Right cardiac atrium (tissue), 5 donors: ENCODE results near the gene ADCYAP1R1. TPM values are rescaled to one million over a fixed set of nuclear protein-coding genes. Genes with fewer than 3 reads are reported as not detected.
A peak's percentile ranks its signal among the peaks of the same experiment; 100 is the strongest.

Experiments
- ATAC-seq, 2 donors: fragments of 200-7000 bp; cut with Tn5 transposase; one replicate each; pipeline versions ENCODE4 v1.8.0 to v1.9.1; 2020; ENCODE audit warnings: moderate library complexity in 2 of 2, mild to moderate bottlenecking in 1 of 2
- DNase-seq, 3 donors: peaks; one replicate each; pipeline ENCODE4 v3.0.0-alpha.2; 2020
- H3K27ac ChIP-seq: one replicate; pipeline ENCODE4 v1.5.1; 2013; ENCODE audit warnings: mild to moderate bottlenecking, low read length, control low read depth, moderate library complexity
- H3K27me3 ChIP-seq: one replicate; pipeline ENCODE4 v1.6.1; 2013; ENCODE audit not compliant: control insufficient read depth, insufficient read depth
- H3K4me1 ChIP-seq: one replicate; pipeline ENCODE4 v1.6.1; 2013; ENCODE audit warnings: low read length; ENCODE audit not compliant: control insufficient read depth, insufficient read depth
- H3K4me3 ChIP-seq: one replicate; pipeline ENCODE4 v1.5.1; 2013; ENCODE audit warnings: low read length, control low read depth
- H3K9me3 ChIP-seq: one replicate; pipeline ENCODE4 v1.6.1; 2013; ENCODE audit warnings: low read length; ENCODE audit not compliant: control insufficient read depth
- WGBS: extraction: QIAGEN DNeasy Blood & Tissue Kit; methylation state at CpG from one replicate; pipeline ENCODE4 v1.1.7; 2013; 5-methylcytosine and 5-hydroxymethylcytosine counted together
- intact Hi-C, 4 donors: fragments of 100-400 bp; cut with DNase I; formaldehyde crosslinking; loops; one replicate each; pipeline versions ENCODE4 v1.11.0 to v1.14.0; 2022 to 2023
- polyA plus RNA-seq: library from polyadenylated mRNA; stranded (reverse); fragments of 200-250 nt; gene quantifications from one replicate; pipeline ENCODE4 v1.2.3, GENCODE V29; 2013
- total RNA-seq, 4 donors: library from RNA; stranded (reverse); fragmentation: NEBNext Ultra II Directional; extraction: Animal tissue kit (Norgen Biotek cat#: 25700); gene quantifications; one replicate each; pipeline ENCODE4 v1.2.1, GENCODE V29; 2021
- donor health status: healthy with polysubstance abuse.
- donor health status: DM: no; HTN: yes; CAD: no.
- donor health status: DM: no; HTN: no; CAD: no.
- donor health status: DM: no; HTN: yes; CAD: no; lungs with severe emphysema.
- donor health status: DM: yes; HTN: yes; CAD: no.

ADCYAP1R1 gene
- total and polyA plus RNA-seq, 5 donors, result 0.84 to 3.4 (median 1.7) TPM

DNA sequence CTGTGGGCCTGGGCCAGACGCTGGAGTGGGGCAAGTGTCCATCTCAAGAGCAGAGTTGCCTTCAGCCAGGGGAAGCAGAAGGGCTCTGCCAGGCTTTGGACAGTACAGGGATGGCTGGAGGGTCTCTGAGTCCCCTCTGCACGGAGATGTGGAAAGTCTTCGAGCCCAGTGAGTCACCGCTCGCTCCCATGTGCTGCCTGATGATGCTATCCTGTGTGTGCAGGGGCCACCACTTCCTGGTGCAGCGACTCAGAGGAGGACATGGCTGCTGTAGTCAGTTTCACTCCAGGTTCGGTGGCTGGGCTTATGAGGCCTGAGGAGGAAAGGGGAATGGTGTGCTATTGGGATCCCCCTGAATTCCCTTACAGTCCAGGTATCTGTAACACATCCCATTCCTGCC, 6.0 kb downstream of the ADCYAP1R1 start:
- Histone ChIP-seq H3K9me3 (no peaks in the 10 kb centered on the region), H3K27me3 (no peaks in the 10 kb centered on the region), H3K4me3 (no peak overlapping the region), H3K27ac (no peak overlapping the region), H3K4me1 (no peaks in the 10 kb centered on the region)
- ATAC-seq (peak in 1 of 2 donors; percentile 27), DNase-seq (no peak)
- 70% methylated on average over 7 of the region's 7 CpGs for WGBS
- intact Hi-C loops, result no loop called here

DNA sequence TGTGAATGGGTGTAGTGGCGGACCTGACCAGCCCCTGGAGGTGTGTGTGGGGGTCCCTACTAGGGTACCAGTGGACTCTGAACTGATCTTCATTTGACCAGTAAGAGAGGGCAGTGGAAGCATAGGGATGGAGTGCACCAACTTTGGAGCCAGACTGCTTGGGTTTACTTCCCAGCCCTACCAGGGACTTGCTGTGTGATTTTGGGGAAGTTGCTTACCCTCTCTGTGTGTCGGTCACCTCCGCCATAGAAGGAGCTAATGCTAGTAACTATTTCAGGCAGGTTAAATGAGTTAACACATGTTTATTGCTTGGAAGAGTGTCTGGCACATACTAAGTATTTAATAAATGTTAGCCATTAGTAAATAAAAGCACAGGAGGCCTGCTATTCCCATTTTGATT, 6.6 kb downstream of the ADCYAP1R1 start:
- DNase-seq, result no peak
- intact Hi-C loops, result no loop called here
- H3K27me3 ChIP-seq, result no peaks in the 10 kb centered on the region
- no peaks in the 10 kb centered on the region for H3K4me1 ChIP-seq
- ATAC-seq, result no peak
- no peak overlapping the region for H3K4me3 ChIP-seq
- no peaks in the 10 kb centered on the region for H3K9me3 ChIP-seq
- H3K27ac ChIP-seq, result no peak overlapping the region
- WGBS, result 91% methylated on average over 3 of the region's 3 CpGs

DNA sequence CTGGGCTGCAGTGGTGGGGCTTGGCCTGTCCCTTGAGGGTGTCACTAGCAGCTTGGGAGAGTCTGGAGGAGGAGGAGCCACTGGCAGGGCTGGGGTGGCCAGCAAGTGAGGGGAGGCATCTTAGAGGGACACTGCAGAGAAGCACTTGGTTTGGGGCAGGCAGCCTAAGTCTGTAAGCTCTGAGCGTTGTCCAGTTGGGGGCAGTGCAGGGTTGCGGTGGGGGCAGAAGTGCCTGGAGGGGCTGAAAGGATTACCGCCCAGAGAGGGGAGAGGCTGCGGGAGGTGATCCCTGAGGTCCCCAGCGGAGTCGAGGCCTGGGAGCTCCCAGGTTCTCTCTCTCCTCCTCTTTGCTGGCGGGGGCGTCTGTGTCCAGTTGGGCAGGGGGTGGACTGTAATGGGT, 7.4 kb downstream of the ADCYAP1R1 start:
- DNase-seq (peak in 1 of 3 donors; percentile 66), ATAC-seq (peak in 1 of 2 donors; percentile 6)
- intact Hi-C loops, result no loop called here
- H3K4me1 ChIP-seq, result no peaks in the 10 kb centered on the region
- no peak overlapping the region for H3K4me3 ChIP-seq
- no peaks in the 10 kb centered on the region for H3K9me3 ChIP-seq
- H3K27me3 ChIP-seq, result no peaks in the 10 kb centered on the region
- H3K27ac ChIP-seq, result no peak overlapping the region
- 67% methylated on average over 8 of the region's 8 CpGs for WGBS

DNA sequence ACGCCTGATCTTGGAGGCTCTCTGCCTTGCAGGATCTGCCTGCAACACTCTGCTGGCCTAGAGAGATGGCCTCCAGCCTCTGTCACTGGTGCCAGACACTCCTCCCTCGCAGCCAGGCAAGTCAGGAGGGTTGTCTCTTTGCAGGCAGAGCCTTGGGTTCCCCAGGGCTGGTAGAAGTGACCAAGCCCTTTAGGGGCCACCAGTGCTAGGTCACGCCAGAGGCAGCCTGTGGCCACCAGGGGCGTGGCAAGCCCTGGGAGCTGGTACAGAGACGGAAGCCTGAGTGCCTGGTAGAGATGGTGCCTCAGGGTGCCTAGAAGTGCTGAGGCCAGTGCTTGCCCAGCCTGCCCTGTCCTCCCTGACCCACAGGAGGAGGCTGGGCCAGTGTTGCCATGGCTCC, 9.1 kb downstream of the ADCYAP1R1 start:
- Histone ChIP-seq H3K27me3 (no peaks in the 10 kb centered on the region), H3K27ac (no peak overlapping the region), H3K4me3 (no peak overlapping the region), H3K4me1 (no peaks in the 10 kb centered on the region), H3K9me3 (no peaks in the 10 kb centered on the region)
- ATAC-seq (peak; percentile 14 to 15), DNase-seq (peak in 1 of 3 donors; percentile 59)
- intact Hi-C loops, result no loop called here
- WGBS, result 64% methylated on average over 5 of the region's 5 CpGs

DNA sequence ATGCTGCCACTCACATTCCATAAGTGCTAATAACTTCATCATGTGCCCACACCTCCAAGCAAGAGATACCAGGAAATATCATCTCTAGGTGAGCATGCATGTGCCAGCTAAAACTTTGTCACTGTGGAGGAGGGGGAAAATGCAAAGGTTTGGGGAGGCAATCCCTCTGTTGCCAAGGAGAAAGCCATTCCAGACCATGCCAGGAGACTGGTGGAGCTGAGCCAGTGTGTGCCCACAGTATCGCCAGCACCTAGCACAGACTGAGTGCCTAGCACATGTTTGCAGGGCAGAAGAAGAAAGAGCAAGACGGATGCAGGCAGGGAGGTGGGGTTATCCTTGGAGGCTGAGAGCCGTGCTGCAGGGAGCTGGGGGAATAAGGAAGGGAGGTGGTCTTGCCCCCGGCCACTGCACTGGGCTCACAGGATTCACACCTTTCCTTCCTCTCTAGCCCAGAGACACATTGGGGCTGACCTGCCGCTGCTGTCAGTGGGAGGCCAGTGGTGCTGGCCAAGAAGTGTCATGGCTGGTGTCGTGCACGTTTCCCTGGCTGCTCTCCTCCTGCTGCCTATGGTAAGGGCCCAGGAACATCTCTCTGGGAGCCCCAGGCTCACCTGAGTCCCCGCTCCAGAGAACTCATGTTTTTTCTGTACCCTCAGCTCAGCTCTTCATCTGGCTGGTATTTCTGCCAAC, 10.8 kb downstream of the ADCYAP1R1 start:
- Histone ChIP-seq H3K4me1 (no peaks in the 10 kb centered on the region), H3K27me3 (no peaks in the 10 kb centered on the region), H3K9me3 (no peaks in the 10 kb centered on the region), H3K4me3 (no peak overlapping the region), H3K27ac (no peak overlapping the region)
- intact Hi-C loops, result no loop called here
- DNase-seq (no peak), ATAC-seq (no peak)
- WGBS, result 72% methylated on average over 8 of the region's 8 CpGs

DNA sequence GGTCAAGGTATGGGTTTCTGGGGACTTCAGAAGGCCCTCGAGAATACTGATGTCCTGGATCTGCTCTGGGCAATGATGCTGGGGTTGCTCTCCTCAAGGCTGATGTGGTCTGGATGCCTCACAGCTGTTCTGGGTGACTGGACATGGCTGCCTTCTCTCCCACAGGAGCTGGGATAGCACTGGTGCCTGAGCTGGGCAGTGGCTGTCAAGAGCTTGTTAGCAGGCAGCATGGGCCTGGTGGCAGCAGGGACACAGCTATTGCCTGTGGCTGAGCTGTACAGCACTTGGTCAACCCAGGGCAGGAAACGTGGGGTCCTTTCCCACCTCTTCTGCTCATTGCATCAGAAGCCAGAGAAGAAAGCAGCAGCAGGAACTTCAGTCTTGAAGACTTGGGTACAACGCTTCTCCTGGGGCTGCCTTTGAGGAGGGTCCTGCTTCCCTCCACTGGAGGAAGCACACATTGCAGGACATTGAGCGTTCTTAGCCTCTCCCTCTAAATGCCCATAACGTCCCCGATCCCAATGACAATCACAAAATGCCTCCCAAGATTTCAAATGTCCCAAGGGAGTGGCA, 13.0 kb downstream of the ADCYAP1R1 start:
- Histone ChIP-seq H3K27me3 (no peaks in the 10 kb centered on the region), H3K4me1 (no peaks in the 10 kb centered on the region), H3K27ac (no peak overlapping the region), H3K9me3 (no peaks in the 10 kb centered on the region), H3K4me3 (no peak overlapping the region)
- DNase-seq (no peak), ATAC-seq (no peak)
- intact Hi-C loops, result no loop called here
- WGBS, result 69% methylated on average over 6 of the region's 6 CpGs

DNA sequence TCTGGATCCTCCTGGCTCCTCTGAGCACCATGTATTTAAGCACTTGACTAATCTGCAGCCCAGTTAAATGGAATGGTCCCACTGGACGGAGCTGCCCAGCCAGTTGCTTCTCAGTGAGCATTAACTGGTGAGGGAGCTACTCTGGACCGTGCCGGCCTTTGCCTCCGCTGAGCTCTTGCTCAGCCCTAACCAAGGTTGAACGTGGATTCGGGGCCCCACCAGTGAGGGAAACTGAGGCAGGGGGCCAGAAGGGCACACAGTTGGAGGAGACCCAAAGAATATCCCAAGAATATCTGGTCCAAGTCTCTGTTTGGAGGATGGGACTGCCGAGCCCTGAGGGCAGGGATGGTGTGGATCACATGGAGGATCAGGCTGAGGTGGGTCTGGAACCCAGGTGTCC, 13.7 kb downstream of the ADCYAP1R1 start:
- H3K27ac ChIP-seq, result no peak overlapping the region
- H3K4me3 ChIP-seq, result no peak overlapping the region
- no peaks in the 10 kb centered on the region for H3K9me3 ChIP-seq
- intact Hi-C loops, result no loop called here
- WGBS, result 95% methylated on average over 7 of the region's 7 CpGs
- DNase-seq, result no peak
- H3K4me1 ChIP-seq, result no peaks in the 10 kb centered on the region
- no peak for ATAC-seq
- no peaks in the 10 kb centered on the region for H3K27me3 ChIP-seq

DNA sequence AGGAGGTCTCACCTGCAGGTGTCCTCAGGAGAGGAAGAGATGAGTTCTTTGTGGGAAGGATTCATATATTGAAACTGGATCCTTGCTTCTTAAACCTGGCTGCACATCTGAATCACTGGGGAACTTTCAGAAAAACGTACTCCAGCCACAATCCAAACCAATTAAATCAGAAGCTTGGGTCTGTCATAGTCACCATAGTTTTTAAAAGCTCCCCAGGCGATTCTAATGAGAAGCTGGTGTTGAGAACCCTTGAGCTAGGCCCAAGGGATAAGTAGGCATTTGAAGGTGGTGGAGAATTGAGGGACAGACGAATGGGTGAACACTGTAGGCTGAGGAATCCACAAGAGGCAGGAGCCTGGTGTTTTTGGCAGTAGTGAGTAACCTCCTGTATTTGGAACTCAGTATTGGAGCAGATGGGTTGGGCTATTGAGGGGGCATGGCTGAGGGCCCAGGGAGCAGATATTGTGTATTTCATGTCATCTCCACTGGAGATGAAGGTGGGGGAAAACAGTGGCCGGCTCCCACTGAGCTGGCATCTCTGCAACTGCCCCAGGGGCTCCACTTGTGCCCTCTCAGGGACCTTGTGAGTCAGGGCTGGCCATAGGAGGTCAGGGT, 14.5 kb downstream of the ADCYAP1R1 start:
- intact Hi-C loops, result no loop called here
- DNase-seq (no peak), ATAC-seq (no peak)
- Histone ChIP-seq H3K4me1 (no peaks in the 10 kb centered on the region), H3K9me3 (no peaks in the 10 kb centered on the region), H3K4me3 (no peak overlapping the region), H3K27ac (no peak overlapping the region), H3K27me3 (no peaks in the 10 kb centered on the region)
- 58% methylated on average over 4 of the region's 4 CpGs for WGBS

DNA sequence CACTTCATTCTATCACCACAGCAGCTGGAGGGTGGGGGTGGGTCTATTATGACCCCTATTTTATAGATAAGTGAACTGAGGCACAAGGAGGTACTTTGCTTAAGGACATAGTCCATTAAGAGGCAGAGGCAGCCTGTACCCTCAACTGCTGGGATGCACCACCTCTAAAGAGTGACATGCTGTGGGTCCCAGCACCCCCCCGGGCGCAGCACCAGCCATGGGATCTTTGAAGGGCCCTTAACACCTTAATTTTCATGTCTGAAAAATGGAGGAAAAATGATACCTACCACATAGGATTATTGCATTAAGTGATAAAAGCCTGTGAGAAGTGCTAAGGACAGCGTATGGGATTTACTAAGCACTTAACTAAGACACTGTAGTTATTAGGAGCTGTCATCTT, 15.4 kb downstream of the ADCYAP1R1 start:
- Histone ChIP-seq H3K4me1 (no peaks in the 10 kb centered on the region), H3K27ac (no peak overlapping the region), H3K27me3 (no peaks in the 10 kb centered on the region), H3K9me3 (no peaks in the 10 kb centered on the region), H3K4me3 (no peak overlapping the region)
- WGBS, result 83% methylated on average over 3 of the region's 3 CpGs
- intact Hi-C loops, result no loop called here
- ATAC-seq, result no peak
- no peak for DNase-seq

DNA sequence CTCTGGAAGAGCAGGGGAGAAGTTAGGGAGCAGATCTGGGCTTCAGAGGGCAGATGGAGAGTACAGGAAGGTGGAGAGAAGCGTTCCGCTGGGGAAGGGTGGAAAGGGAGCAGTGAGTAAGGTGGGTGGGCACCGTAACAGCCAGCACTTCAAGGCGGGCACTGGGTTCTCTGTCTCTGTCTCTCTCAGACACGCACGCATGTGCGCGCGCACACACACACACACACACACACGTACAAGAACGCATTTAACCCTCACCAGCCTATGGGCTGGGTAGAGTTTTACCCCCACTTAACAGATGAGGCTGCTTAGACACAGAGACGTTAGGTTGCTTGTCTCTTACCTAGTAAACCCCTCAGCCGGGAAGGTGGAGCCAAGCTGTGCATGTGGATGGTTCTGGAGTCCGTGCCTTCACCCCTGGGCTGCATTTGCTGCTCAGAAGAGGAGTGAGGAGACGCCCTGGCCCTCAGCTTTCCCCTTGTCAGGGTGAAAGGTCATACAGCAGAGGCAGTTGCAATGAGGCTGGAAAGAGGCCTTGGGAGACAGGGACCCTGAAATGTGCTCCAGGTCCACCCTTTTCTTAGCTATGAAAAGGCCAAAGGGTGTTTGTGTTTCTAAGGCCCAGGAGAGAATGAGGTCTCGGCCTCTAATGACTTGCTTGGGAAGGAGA, 16.0 kb downstream of the ADCYAP1R1 start:
- 92% methylated on average over 16 of the region's 16 CpGs for WGBS
- H3K9me3 ChIP-seq, result no peaks in the 10 kb centered on the region
- DNase-seq, result no peak

DNA sequence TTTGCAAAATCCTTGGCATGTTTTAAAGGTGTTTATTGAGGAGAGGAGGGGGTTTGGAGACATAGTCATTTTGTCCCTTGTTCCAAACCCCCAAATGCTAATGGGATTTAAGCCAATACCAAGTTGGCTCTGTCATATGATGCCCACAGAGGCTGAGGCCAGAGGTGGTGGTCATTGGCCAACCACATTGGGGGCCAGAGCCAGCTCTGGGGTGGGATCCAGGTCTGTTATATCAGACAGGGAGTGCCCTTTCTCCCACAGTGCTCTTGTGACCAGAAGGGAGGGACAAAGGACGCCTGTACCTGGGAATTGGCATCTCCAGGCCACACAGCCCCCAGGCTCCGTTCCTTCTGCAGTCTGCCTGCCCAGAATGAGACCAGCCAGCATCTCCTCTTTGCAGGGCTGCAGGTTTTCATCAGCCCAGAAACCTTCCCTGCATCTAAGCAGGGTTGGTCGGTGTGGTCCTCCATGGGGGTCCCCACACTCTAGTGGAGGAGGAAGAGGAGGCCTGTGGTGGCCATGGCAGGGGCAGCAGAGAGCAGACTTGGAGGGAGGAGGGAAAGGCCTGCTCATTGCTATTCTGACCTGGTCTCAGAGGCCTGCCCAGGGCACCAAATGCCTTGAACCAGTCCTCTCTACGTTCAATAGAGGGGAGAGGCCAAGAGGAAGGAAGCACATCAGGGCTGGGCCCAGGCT, 17.9 kb downstream of the ADCYAP1R1 start:
- intact Hi-C loops, result no loop called here
- 81% methylated on average over 4 of the region's 4 CpGs for WGBS
- peak in 1 of 3 donors; percentile 15 for DNase-seq

More for the DNA sequence above, 16.0 kb downstream of the ADCYAP1R1 start:
- ATAC-seq, result no peak
- H3K27me3 ChIP-seq, result no peaks in the 10 kb centered on the region
- no peak overlapping the region for H3K27ac ChIP-seq
- intact Hi-C loops, result no loop called here
- H3K4me3 ChIP-seq, result no peak overlapping the region
- no peaks in the 10 kb centered on the region for H3K4me1 ChIP-seq

More for the DNA sequence above, 17.9 kb downstream of the ADCYAP1R1 start:
- H3K4me3 ChIP-seq, result no peak overlapping the region
- no peak overlapping the region for H3K27ac ChIP-seq
- no peak for ATAC-seq
- no peaks in the 10 kb centered on the region for H3K9me3 ChIP-seq
- no peaks in the 10 kb centered on the region for H3K4me1 ChIP-seq
- no peaks in the 10 kb centered on the region for H3K27me3 ChIP-seq
